HG02885 (cell line): ENCODE measurements around the gene DHRS7.
A peak's percentile ranks its signal among the peaks of the same experiment; 100 is the strongest.
"Not testable (repeated sequence)": the region's sequence is repeated elsewhere in the genome, so short reads cannot be mapped to it uniquely, and the experiment has no call there.

Experiments used
- ATAC-seq: cut with Tn5 transposase; IDR thresholded peaks from one replicate; pipeline ENCODE4 v1.9.1; 2021; ENCODE audit warnings: mild to moderate bottlenecking; ENCODE audit not compliant: unreplicated experiment, poor library complexity

The DHRS7 gene

GRCh38 chr14:60153991-60154390 is 11.2 kb downstream of the DHRS7 start:
- no peak for ATAC-seq

DNA sequence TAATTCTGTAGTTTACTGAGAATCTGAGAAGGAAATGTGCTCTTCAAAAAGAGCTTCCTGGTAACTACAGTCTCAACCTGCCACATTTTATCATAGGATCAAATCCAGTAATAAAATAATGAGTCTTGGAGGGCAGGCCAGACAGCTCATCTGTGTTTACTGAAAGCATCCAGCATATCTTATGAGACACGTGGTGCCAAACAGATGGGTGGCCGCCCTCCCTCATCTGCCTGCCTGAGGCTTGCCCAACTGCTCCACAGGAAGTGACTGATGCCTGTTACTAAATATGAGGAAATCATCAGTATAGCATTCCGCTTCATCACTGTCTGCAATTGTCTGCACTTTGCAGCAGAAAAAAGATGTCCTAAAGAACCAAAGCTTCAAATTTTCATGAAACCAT is 13.5 kb downstream of the DHRS7 start:
- peak; percentile 88 for ATAC-seq

GRCh38 chr14:60134702-60135101 is 30.5 kb downstream of the DHRS7 start:
- ATAC-seq = no peak

- no peak for ATAC-seq
These were observed 31.7 kb downstream of the DHRS7 start for GRCh38 chr14:60133487-60133886.

GRCh38 chr14:60125918-60126317 is 39.3 kb downstream of the DHRS7 start:
- ATAC-seq = no peak

GRCh38 chr14:60116181-60116580 is 49.0 kb downstream of the DHRS7 start:
- no peak for ATAC-seq

DNA sequence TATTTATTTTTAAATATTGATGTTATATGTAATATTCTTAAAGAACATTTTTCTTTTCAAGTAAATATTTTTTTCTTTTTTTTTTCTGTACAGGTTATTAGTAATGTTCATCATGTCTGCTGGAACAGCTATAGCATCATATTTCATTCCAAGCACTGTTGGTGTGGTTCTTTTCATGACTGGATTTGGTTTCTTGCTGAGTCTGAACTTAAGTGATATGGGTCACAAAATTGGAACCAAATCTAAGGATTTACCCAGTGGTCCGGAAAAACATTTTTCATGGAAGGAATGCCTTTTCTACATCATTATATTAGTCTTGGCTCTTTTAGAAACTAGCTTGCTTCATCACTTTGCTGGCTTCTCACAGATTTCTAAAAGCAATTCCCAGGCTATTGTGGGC is 50.3 kb downstream of the DHRS7 start:
- no peak for ATAC-seq

GRCh38 chr14:60111732-60112131 is 53.5 kb downstream of the DHRS7 start:
- no peak for ATAC-seq

DNA sequence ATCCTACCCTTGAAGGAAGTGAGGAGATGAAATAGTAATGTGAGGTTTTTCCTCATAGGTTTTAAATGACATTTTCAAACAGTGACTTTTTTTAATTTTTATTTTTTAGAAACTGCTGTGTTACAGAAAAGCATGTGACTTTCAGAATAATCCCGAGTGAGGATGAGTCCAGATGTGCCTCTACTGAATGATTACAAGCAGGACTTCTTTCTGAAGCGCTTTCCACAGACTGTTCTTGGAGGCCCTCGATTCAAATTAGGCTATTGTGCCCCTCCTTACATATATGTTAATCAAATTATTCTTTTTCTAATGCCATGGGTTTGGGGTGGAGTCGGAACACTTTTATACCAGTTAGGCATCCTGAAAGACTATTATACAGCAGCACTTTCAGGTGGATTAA is 57.7 kb downstream of the DHRS7 start:
- ATAC-seq = no peak

GRCh38 chr14:60106339-60106738 is 58.9 kb downstream of the DHRS7 start:
- ATAC-seq = no peak

GRCh38 chr14:60102389-60102788 is 62.8 kb downstream of the DHRS7 start:
- ATAC-seq = no peak

- ATAC-seq = no peak
These were observed 63.4 kb downstream of the DHRS7 start for GRCh38 chr14:60101786-60102185.

- ATAC-seq = not testable (repeated sequence)
These were observed 65.3 kb downstream of the DHRS7 start for GRCh38 chr14:60099855-60100254.

DNA sequence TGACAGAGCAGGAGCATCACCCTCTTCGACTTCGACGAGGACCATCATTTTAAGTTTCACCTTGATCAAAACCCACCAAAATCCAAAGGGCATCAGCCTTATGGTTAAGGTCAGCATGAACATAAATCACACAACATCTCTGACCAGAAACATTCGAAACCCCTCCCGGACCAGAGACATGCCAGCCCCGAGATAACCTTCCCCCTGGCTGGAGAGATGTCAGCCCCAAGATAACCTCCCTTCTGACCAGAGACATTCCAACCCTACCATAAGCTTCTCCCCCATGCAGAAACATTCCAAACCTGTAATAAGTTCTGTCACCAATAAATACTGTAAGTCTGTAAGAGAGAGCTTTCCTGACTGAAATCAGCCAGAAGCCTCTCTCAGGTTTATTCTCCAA is 67.2 kb downstream of the DHRS7 start:
- ATAC-seq = no peak

- no peak for ATAC-seq
These were observed 69.3 kb downstream of the DHRS7 start for GRCh38 chr14:60095781-60096450.

- ATAC-seq = no peak
These were observed 70.0 kb downstream of the DHRS7 start for GRCh38 chr14:60095231-60095630.

- no peak for ATAC-seq
These were observed 70.8 kb downstream of the DHRS7 start for GRCh38 chr14:60094306-60094897.
